Left lung (tissue), 10 donors: ENCODE measurements around the gene RPS18. TPM values are rescaled to one million over a fixed set of nuclear protein-coding genes. Genes with fewer than 3 reads are reported as not detected.

ENCODE experiments used
- ATAC-seq: fragments of 200-7000 bp; cut with Tn5 transposase; one replicate; pipeline ENCODE4 v1.9.1; 2020; ENCODE audit warnings: moderate library complexity
- DNase-seq, 4 donors: peaks; one replicate each; pipeline ENCODE4 v3.0.0-alpha.2; 2013 to 2020
- H3K27ac ChIP-seq, 2 donors: fragments of 200-600 bp; sonication (generic) in 1 of 2; one replicate each; pipeline versions ENCODE4 v1.5.0 to v1.8.0; 2020 to 2021
- H3K27me3 ChIP-seq, 2 donors: fragments of 200-600 bp; sonication (generic) in 1 of 2; one replicate each; pipeline versions ENCODE4 v1.5.0 to v1.8.0; 2020 to 2021
- H3K36me3 ChIP-seq, 2 donors: fragments of 200-600 bp; sonication (generic) in 1 of 2; one replicate each; pipeline versions ENCODE4 v1.5.0 to v1.8.0; 2020 to 2021
- H3K4me1 ChIP-seq, 2 donors: fragments of 200-600 bp; one replicate each; pipeline ENCODE4 v1.8.0; 2021
- H3K4me3 ChIP-seq, 2 donors: fragments of 200-600 bp; sonication (generic) in 1 of 2; one replicate each; pipeline versions ENCODE4 v1.5.0 to v1.8.0; 2020 to 2021; ENCODE audit warnings: mild to moderate bottlenecking in 1 of 2
- H3K9me3 ChIP-seq, 2 donors: fragments of 200-600 bp; sonication (generic) in 1 of 2; one replicate each; pipeline versions ENCODE4 v1.5.0 to v1.8.0; 2020 to 2021
- CTCF ChIP-seq, 2 donors: fragments of 200-600 bp; sonication (generic) in 1 of 2; IDR thresholded peaks; one replicate each; pipeline versions ENCODE4 v1.5.0 to v1.8.0; 2021; ENCODE audit warnings: antibody characterized with exemption in 2 of 2
- intact Hi-C, 2 donors: fragments of 100-400 bp; cut with DNase I; formaldehyde crosslinking; loops; one replicate each; pipeline versions ENCODE4 v1.11.2 to v1.14.2; 2022
- polyA plus RNA-seq, 6 donors: library from polyadenylated mRNA; unstranded; fragments of 120-200 nt; gene quantifications; one replicate each; pipeline ENCODE4 v1.2.1, GENCODE V29; 2013; ENCODE audit not compliant: insufficient read length in 6 of 6
- total RNA-seq, 2 donors: library from RNA; stranded (reverse); fragmentation: NEBNext Ultra II Directional; extraction: Animal tissue kit (Norgen Biotek cat#: 25700); gene quantifications; one replicate each; pipeline ENCODE4 v1.2.1, GENCODE V29; 2021
- donor health status: DM: no; HTN: yes; CAD: no.
- donor health status: DM: no; HTN: no; CAD: no.

RPS18 gene
- total and polyA plus RNA-seq, 8 donors: 1,881 to 4,273 (median 3,975) TPM

DNA sequence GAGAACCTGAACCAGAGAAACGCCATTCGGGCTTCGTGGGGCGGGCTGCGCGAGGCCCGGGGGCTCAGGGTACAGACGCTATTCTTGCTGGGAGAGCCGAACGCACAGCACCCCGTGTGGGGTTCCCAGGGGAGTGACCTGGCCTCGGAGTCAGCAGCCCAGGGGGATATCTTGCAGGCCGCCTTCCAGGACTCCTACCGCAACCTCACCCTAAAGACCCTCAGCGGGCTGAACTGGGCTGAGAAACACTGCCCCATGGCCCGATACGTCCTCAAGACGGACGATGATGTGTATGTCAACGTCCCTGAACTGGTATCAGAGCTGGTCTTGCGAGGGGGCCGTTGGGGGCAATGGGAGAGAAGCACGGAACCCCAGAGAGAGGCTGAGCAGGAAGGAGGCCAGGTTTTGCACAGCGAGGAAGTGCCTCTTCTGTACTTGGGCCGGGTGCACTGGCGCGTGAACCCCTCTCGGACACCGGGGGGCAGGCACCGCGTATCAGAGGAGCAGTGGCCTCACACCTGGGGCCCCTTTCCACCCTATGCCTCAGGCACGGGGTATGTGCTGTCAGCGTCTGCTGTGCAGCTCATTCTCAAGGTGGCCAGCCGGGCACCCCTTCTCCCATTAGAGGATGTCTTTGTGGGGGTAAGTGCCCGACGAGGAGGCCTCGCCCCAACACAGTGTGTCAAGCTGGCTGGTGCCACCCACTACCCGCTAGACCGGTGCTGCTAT, 6.0 kb downstream of the RPS18 start:
- intact Hi-C loops: no loop called here
- H3K27ac ChIP-seq: peak overlapping the region; percentile 91 to 98
- peaks cover 0 to 86% of the 10 kb centered on the region in 2 donors for H3K36me3 ChIP-seq
- no peaks in the 10 kb centered on the region for H3K27me3 ChIP-seq
- H3K9me3 ChIP-seq: no peaks in the 10 kb centered on the region
- no peak for TF ChIP-seq CTCF (IDR thresholded peaks at IDR 0.05)
- ATAC-seq (no peak), DNase-seq (no peak)
- peaks cover 32 to 71% of the 10 kb centered on the region in 2 donors for H3K4me1 ChIP-seq
- peak overlapping the region; percentile 72 to 76 for H3K4me3 ChIP-seq

GRCh38 chr6:33278392-33278741, 6.5 kb downstream of the RPS18 start:
- Histone ChIP-seq H3K9me3 (no peaks in the 10 kb centered on the region), H3K4me3 (peak overlapping the region in 1 of 2 donors; percentile 72), H3K4me1 (peaks cover 26 to 66% of the 10 kb centered on the region in 2 donors), H3K36me3 (peaks cover 0 to 89% of the 10 kb centered on the region in 2 donors), H3K27me3 (no peaks in the 10 kb centered on the region), H3K27ac (peak overlapping the region in 1 of 2 donors; percentile 98)
- DNase-seq (no peak), ATAC-seq (no peak)
- TF ChIP-seq CTCF (IDR thresholded peaks at IDR 0.05): no peak
- intact Hi-C loops: no loop called here

- Histone ChIP-seq H3K36me3 (peaks cover 0 to 89% of the 10 kb centered on the region in 2 donors), H3K27ac (peak overlapping the region in 1 of 2 donors; percentile 6), H3K4me1 (peaks cover 22 to 61% of the 10 kb centered on the region in 2 donors), H3K27me3 (no peaks in the 10 kb centered on the region), H3K4me3 (no peak overlapping the region), H3K9me3 (no peaks in the 10 kb centered on the region)
- ATAC-seq (no peak), DNase-seq (no peak)
- intact Hi-C loops: no loop called here
- no peak for TF ChIP-seq CTCF (IDR thresholded peaks at IDR 0.05)
Measured at GRCh38 chr6:33278810-33279209, 6.9 kb downstream of the RPS18 start.

GRCh38 chr6:33279257-33279695, 7.4 kb downstream of the RPS18 start:
- Histone ChIP-seq H3K27ac (peak overlapping the region in 1 of 2 donors; percentile 6), H3K27me3 (no peaks in the 10 kb centered on the region), H3K4me1 (peaks cover 17 to 57% of the 10 kb centered on the region in 2 donors), H3K9me3 (no peaks in the 10 kb centered on the region), H3K4me3 (no peak overlapping the region), H3K36me3 (peaks cover 0 to 89% of the 10 kb centered on the region in 2 donors)
- intact Hi-C loops: no loop called here
- ATAC-seq (no peak), DNase-seq (no peak)
- no peak for TF ChIP-seq CTCF (IDR thresholded peaks at IDR 0.05)

DNA sequence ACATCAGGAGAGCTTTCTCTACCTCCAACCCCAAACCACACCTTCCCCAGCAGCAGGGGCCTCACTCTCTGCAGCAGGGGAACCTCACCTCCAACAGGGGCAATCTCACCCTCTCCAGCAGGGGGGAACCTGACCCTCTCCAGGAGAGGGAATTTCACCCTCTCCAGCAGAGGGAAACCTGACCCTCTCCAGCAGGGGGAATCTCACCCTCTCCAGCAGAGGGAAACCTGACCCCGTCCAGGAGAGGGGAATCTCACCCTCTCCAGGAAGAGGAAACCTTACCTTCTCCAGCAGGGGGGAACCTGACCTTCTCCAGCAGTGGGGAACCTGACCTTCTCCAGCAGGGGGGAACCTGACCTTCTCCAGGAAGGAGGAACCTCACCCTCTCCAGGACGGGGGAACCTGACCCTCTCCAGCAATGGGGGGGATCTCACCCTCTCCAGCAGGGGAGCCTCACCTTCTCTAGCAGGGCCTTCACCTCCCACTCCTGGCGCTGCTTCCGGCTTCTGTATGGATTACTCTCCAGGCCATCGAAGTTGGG, 8.2 kb downstream of the RPS18 start:
- peak in 1 of 4 donors; percentile 21 for DNase-seq
- H3K36me3 ChIP-seq: peaks cover 0 to 89% of the 10 kb centered on the region in 2 donors
- no peaks in the 10 kb centered on the region for H3K9me3 ChIP-seq

More for the DNA sequence above, 8.2 kb downstream of the RPS18 start:
- H3K27me3 ChIP-seq: no peaks in the 10 kb centered on the region
- peaks cover 9 to 49% of the 10 kb centered on the region in 2 donors for H3K4me1 ChIP-seq
- intact Hi-C loops: no loop called here
- H3K4me3 ChIP-seq: no peak overlapping the region
- peak overlapping the region in 1 of 2 donors; percentile 6 for H3K27ac ChIP-seq
- TF ChIP-seq CTCF (IDR thresholded peaks at IDR 0.05): no peak
- no peak for ATAC-seq
